ENCODE results near the gene ABCC4.

DNA sequence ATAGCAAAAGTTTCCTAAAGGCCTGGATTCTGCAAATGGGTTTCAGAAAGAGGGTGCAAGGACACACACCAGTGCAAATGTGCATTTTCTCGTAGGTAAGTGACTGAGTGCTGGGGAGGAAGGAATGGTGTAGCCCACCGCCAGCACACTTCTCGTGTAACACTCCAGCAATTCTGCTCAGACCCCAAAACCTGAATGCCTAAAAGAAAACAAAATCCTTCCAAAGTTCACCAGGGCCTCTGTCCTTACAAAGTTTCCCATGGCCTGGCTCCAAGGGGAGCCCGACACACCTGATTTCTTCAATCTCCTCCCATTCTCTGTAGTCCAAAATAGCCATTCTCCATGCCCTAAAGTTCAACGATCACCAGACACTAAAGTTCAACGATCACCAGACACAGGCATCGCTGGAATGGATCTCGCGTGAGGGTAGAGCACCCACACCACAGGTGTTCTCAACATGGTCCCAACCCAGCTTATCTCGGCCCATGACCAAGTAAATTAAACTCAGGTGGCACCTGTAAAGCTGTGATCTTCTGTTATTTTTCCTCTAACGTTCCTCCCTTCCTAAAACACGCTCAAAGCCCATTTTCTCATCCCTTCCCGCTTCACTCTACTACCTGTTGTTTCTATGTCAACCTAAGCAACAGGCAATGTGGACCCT lies 46.0 kb downstream of the ABCC4 start:
- TF ChIP-seq CTCF (CRISPR knock-in tag; IDR thresholded peaks at IDR 0.05) = no peak
- no peak for TF ChIP-seq JUNB (CRISPR knock-in tag; IDR thresholded peaks at IDR 0.05; ENCODE audit: borderline replicate concordance)
- no peak for TF ChIP-seq JUND (CRISPR knock-in tag; IDR thresholded peaks at IDR 0.05)
- no peak for TF ChIP-seq YY1 (IDR thresholded peaks at IDR 0.05; ENCODE audit: insufficient read depth, insufficient replicate concordance, low read depth, low read length)
- TF ChIP-seq ZNF501 (CRISPR knock-in tag; IDR thresholded peaks at IDR 0.05) = no peak
- no peak for TF ChIP-seq ARNT (IDR thresholded peaks at IDR 0.05)
- TF ChIP-seq, protein P1, sequence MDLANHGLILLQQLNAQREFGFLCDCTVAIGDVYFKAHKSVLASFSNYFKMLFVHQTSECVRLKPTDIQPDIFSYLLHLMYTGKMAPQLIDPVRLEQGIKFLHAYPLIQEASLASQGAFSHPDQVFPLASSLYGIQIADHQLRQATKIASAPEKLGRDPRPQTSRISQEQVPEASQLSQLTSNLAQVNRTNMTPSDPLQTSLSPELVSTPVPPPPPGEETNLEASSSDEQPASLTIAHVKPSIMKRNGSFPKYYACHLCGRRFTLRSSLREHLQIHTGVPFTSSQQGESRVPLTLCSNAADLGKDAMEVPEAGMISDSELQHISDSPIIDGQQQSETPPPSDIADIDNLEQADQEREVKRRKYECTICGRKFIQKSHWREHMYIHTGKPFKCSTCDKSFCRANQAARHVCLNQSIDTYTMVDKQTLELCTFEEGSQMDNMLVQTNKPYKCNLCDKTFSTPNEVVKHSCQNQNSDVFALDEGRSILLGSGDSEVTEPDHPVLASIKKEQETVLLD (CRISPR knock-in tag; IDR thresholded peaks at IDR 0.05; ENCODE audit: low read depth) = no peak
- TF ChIP-seq TP53 (CRISPR knock-in tag; conservative IDR thresholded peaks at IDR 0.05) = no peak
- TF ChIP-seq ZNF138 (CRISPR knock-in tag; IDR thresholded peaks at IDR 0.05; ENCODE audit: low read depth) = no peak
- no peak for TF ChIP-seq CC2D1A (CRISPR knock-in tag; IDR thresholded peaks at IDR 0.05)
- TF ChIP-seq SALL2 (CRISPR knock-in tag; IDR thresholded peaks at IDR 0.05) = no peak

Measured in HepG2 (cell line).